Endothelial cell (in vitro differentiated cells): ENCODE measurements around the gene SGCG. TPM values are rescaled to one million over a fixed set of nuclear protein-coding genes. Genes with fewer than 3 reads are reported as not detected.

Experiments
- DNase-seq: peaks from one replicate; pipeline ENCODE4 v3.0.0; 2021; ENCODE audit warnings: low spot score
- H3K27ac Mint-ChIP-seq: one replicate; pipeline ENCODE4 v1.8.0; 2021; ENCODE audit warnings: mixed read lengths, inconsistent platforms; ENCODE audit not compliant: unreplicated experiment
- H3K27me3 Mint-ChIP-seq: one replicate; pipeline ENCODE4 v1.8.0; 2021; ENCODE audit warnings: mild to moderate bottlenecking, moderate library complexity, mixed read lengths, inconsistent platforms; ENCODE audit not compliant: unreplicated experiment
- H3K36me3 Mint-ChIP-seq: one replicate; pipeline ENCODE4 v1.8.0; 2021; ENCODE audit warnings: mild to moderate bottlenecking, low read depth, mixed read lengths, inconsistent platforms; ENCODE audit not compliant: unreplicated experiment
- H3K4me1 Mint-ChIP-seq: one replicate; pipeline ENCODE4 v1.8.0; 2021; ENCODE audit warnings: mild to moderate bottlenecking, mixed read lengths, inconsistent platforms; ENCODE audit not compliant: unreplicated experiment
- H3K4me3 Mint-ChIP-seq: one replicate; pipeline ENCODE4 v1.8.0; 2021; ENCODE audit warnings: mild to moderate bottlenecking, mixed read lengths, inconsistent platforms; ENCODE audit not compliant: unreplicated experiment
- H3K9me3 Mint-ChIP-seq: one replicate; pipeline ENCODE4 v1.8.0; 2021; ENCODE audit warnings: mixed read lengths, inconsistent platforms; ENCODE audit not compliant: unreplicated experiment
- total RNA-seq: library from RNA; stranded (reverse); fragmentation: NEBNext Ultra II Directional; extraction: Animal tissue kit (Norgen Biotek cat#: 25700); gene quantifications from one replicate; pipeline ENCODE4 v1.2.1, GENCODE V29; 2021; ENCODE audit not compliant: unreplicated experiment
- TF ChIP-seq, protein P1 (sequence below): fragments of 200-600 bp; sonication (generic); IDR thresholded peaks from one replicate; pipeline ENCODE4 v1.5.0; 2021; ENCODE audit warnings: antibody characterized with exemption; ENCODE audit not compliant: unreplicated experiment

The SGCG gene
- total RNA-seq, 1 donor from 2014 or later: 0.59 TPM

DNA sequence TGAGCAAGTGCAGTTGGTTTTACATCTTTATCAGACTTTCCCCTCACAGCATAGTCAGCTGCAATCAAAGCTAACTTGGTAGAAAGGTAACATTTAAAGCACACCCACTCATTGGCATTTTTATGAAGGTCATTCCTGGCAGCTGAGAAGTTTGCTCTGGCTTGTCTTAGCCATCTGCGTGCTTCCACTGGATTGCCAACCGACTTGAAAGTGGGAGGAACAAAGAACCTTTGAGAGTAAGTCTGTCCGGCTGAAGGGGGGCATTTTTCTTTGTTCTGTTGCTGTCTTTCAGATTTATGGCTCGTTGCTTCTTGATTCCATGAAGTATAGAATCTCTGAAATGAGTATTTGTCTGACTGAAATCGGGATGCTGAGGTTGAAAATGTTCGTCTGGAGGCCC is 149.6 kb downstream of the SGCG start:
- H3K36me3 Mint-ChIP-seq: peaks cover 36% of the 10 kb centered on the region
- H3K4me1 Mint-ChIP-seq: no peaks in the 10 kb centered on the region
- no peak overlapping the region for H3K4me3 Mint-ChIP-seq
- TF ChIP-seq, protein P1, sequence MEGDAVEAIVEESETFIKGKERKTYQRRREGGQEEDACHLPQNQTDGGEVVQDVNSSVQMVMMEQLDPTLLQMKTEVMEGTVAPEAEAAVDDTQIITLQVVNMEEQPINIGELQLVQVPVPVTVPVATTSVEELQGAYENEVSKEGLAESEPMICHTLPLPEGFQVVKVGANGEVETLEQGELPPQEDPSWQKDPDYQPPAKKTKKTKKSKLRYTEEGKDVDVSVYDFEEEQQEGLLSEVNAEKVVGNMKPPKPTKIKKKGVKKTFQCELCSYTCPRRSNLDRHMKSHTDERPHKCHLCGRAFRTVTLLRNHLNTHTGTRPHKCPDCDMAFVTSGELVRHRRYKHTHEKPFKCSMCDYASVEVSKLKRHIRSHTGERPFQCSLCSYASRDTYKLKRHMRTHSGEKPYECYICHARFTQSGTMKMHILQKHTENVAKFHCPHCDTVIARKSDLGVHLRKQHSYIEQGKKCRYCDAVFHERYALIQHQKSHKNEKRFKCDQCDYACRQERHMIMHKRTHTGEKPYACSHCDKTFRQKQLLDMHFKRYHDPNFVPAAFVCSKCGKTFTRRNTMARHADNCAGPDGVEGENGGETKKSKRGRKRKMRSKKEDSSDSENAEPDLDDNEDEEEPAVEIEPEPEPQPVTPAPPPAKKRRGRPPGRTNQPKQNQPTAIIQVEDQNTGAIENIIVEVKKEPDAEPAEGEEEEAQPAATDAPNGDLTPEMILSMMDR: no peak
- H3K9me3 Mint-ChIP-seq: no peaks in the 10 kb centered on the region
- no peak for DNase-seq
- no peak overlapping the region for H3K27ac Mint-ChIP-seq
- no peaks in the 10 kb centered on the region for H3K27me3 Mint-ChIP-seq

DNA sequence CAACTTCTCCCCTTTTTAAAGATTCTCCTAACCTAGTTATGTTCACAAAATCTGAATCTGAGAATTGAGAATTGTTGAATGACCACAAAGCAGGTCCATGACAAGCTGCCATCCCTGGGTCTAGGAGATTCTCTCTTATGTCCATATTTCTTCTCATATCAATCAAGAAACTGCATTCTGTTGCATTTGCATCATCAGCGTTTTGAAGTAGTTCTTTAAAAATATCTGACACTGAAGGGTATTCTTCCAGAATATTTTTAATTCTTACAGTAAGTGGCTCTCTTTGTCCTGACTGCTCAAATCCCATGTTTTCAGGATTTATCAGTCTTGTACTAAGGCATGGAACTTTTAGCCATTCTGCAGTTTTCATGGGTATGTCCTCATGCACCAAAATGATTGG is 158.4 kb downstream of the SGCG start:
- DNase-seq: no peak
- Mint-ChIP-seq H3K4me3 (no peak overlapping the region), H3K36me3 (peaks cover 59% of the 10 kb centered on the region), H3K27me3 (no peaks in the 10 kb centered on the region), H3K27ac (no peak overlapping the region), H3K9me3 (no peaks in the 10 kb centered on the region), H3K4me1 (no peaks in the 10 kb centered on the region)
- TF ChIP-seq, protein P1: no peak

DNA sequence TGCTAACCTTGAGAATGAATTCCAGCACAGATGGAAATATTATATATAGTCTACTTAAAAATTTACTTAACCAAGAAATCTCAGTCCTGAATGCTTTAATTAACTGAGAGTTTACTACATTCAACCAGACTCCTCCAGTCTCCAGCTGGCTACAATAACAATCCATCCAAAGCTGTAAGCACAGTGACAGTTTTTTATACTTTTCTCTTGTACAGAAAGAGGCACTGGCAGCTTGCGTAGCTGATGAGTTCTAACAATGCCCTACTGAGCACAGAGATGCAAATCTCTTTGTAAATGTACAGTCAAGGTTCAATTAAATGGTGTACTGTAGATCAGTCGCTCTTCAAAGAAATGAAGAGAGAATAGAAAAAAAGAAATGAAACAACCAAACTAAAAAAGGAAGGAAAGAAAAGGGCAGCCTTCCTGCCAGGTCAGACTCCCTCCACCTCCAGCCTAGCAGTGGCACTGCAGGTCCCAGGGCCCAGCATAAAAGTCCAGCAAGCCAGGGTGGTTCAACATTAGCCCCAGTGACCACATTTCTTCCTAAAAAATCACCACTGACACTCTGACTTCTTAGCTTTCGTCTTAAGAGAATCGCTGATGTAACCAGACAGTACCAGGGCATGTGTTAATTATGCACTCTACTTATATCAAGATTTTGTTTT is 164.3 kb downstream of the SGCG start:
- DNase-seq: no peak
- H3K27me3 Mint-ChIP-seq: no peaks in the 10 kb centered on the region
- H3K4me3 Mint-ChIP-seq: no peak overlapping the region
- TF ChIP-seq, protein P1: no peak
- H3K9me3 Mint-ChIP-seq: no peaks in the 10 kb centered on the region
- peaks cover 7% of the 10 kb centered on the region for H3K4me1 Mint-ChIP-seq
- H3K27ac Mint-ChIP-seq: no peak overlapping the region
- H3K36me3 Mint-ChIP-seq: peaks cover 32% of the 10 kb centered on the region

DNA sequence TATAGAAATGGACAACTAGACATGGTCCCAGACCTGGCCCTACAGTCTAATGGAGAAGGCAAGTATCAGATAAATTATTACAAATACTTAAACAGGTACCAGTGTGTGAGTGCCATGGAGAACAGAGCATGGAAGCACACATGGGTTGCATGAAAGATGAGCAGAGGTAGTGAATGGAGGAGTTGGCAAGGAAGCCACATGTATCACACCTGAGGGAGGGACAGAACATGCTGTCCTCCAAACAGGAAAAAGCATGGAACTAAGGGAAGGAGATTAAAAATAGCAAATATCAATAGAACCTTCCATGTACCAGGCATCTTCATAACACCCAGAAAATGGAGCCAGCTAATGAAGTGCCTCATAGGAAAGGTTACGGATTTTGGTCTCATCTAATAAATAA is 166.8 kb downstream of the SGCG start:
- no peak overlapping the region for H3K27ac Mint-ChIP-seq
- peaks cover 24% of the 10 kb centered on the region for H3K36me3 Mint-ChIP-seq
- H3K27me3 Mint-ChIP-seq: no peaks in the 10 kb centered on the region

More for the DNA sequence above, 166.8 kb downstream of the SGCG start:
- Mint-ChIP-seq H3K4me3 (no peak overlapping the region), H3K4me1 (peaks cover 12% of the 10 kb centered on the region), H3K9me3 (no peaks in the 10 kb centered on the region)
- DNase-seq: no peak
- TF ChIP-seq, protein P1: no peak
